HG02885 (cell line): ENCODE results near the gene TMEM187.

Source experiments
- ATAC-seq: cut with Tn5 transposase; IDR thresholded peaks from one replicate; pipeline ENCODE4 v1.9.1; 2021; ENCODE audit warnings: mild to moderate bottlenecking; ENCODE audit not compliant: unreplicated experiment, poor library complexity

Gene TMEM187

GRCh38 chrX:153953892-153954557 lies 18.5 kb upstream of the TMEM187 start:
- ATAC-seq = no peak

GRCh38 chrX:153954558-153955227 lies 17.9 kb upstream of the TMEM187 start:
- ATAC-seq = no peak

GRCh38 chrX:153955228-153955732 lies 17.3 kb upstream of the TMEM187 start:
- ATAC-seq = no peak

DNA sequence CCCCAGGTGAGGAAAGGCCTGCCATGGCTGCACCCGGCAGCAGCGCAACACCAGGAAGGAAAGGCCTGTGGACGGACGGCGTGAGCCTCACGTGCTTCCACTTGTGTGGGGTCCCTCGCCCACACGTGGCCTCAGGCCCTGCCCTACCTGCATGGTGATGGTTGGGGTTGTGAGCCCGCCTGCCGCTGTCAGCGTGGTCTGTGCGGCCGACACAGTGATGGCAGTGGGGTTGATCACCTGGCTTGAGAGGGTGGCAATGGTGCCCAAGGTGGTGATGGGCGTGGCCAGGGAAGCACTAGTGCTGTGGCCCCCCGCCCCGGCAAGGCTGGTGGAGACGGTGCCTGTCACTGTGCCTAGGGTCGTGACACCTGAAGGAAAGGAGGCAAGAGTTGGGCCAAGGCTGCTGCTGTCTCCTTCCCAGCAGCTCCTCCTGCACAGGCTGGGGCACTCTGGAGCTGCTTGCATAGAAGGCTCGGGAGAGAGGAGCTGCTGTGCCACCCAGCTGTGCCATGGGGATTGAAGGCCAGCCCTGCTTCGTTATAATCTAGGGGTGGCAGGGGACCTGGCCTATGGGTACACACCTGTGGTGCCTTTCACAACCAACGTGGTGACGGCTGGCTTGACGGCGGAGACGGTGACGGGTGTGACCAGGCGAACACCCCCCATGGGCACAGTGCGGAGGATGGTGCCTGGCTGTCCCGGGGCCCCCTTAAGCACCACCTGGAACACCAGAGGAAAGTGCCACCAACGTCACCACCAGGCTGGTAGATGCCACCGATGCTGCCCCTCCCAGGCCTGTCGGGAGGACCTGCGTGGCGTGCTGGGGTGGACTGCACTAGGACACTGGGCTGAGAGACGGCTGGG lies 16.3 kb upstream of the TMEM187 start:
- no peak for ATAC-seq

DNA sequence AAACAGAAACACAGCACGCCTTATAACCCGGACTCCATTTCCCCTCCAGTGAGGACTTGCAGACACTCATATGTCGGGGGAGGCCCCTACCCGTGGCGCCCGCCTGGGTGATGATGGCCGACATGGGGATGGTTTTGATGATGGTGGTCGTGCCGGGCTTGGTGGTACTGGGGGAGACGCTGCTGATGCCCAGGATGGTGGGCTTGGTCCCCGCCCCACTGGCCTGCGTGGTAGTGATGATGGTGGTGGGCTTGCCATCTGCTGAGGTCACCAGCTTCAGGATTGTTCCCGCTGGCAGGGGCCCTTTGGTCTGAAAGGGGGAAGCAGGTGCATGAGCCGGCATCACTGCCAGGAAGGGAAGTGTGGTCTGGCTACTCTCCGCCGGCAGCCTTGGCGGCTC lies 15.3 kb upstream of the TMEM187 start:
- no peak for ATAC-seq

- no peak for ATAC-seq
Observed at GRCh38 chrX:153958605-153959004, 13.9 kb upstream of the TMEM187 start.

GRCh38 chrX:153959649-153960048 lies 12.9 kb upstream of the TMEM187 start:
- ATAC-seq = no peak

- ATAC-seq = no peak
Observed at GRCh38 chrX:153960077-153960476, 12.5 kb upstream of the TMEM187 start.

GRCh38 chrX:153960786-153961185 lies 11.8 kb upstream of the TMEM187 start:
- no peak for ATAC-seq

GRCh38 chrX:153961292-153961691 lies 11.3 kb upstream of the TMEM187 start:
- no peak for ATAC-seq

GRCh38 chrX:153963546-153963945 lies 9.0 kb upstream of the TMEM187 start:
- ATAC-seq = no peak

DNA sequence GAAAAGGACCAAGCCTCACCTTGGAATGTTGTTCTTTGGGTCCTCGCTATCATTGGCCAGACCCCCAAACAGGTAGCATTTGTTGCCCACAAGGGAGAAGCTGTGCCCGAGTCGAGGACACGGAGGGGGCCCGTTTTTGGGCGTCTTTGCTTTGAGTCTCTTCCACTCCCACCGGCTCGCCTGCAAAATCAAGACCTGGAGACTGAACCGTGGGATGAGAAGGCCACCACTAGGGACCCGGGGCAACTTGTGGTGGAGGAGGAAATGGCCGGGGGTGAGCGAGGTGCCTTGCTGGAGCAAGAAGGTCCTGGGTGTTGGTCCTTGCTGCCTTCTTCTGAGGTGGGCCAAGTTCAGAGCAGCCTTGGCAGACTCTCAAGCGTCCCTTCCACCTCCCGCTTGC lies 8.4 kb upstream of the TMEM187 start:
- ATAC-seq = no peak

GRCh38 chrX:153965406-153965805 lies 7.1 kb upstream of the TMEM187 start:
- ATAC-seq = no peak

GRCh38 chrX:153966283-153966688 lies 6.3 kb upstream of the TMEM187 start:
- ATAC-seq = no peak

DNA sequence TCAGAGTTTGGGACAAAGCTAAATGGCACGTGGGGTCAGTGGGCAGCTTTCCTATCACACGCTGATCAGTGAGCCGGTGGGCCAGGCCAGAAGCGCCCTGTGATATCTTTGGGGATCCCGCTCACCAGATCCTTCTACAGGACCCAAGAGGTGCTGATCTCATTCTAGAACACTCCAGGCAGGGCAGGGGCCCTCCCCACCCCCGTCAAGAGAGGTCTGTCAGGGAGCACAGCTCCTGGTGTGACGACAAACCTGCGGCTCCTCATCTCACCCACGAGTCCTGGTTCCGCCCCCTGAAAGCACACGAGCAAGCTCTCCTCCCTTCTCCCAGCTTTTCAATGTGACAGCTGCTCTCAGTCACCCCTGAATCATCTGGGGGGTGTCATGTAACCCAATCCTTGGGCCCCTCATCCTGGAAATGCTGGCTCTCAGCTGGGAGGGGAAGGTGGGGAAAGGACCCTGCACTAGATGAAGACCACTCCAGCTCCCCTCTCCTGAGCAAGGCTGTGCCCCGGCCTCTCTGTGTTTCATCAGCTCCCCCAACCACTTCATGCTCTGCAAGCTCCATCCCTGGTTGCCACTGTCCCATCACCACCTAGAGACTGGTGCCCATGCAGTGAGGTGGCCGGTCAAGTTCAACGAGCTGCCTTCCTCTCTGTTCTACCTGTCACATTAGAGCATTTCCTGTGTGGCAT lies 5.6 kb upstream of the TMEM187 start:
- no peak for ATAC-seq

- no peak for ATAC-seq
Observed at GRCh38 chrX:153967536-153968224, 4.9 kb upstream of the TMEM187 start.

DNA sequence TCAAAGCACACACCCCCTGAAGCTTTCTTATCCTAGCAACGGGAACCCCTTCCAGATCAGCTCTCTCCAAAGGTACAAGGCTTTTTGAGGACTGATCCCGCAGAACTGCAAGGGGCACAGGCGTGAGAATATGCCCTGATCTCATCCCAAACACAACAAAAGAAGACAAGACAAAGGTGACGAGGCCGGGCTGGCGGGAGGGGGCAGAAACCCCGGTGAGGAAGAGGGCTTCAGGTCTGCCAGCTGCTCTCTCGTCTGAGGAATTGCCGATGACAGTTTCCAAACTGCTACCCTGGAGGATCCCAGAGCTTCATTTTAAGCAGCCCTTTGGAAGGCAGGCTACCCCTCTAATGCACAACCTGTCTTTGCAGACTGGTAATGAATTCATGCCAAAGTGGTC lies 4.3 kb upstream of the TMEM187 start:
- no peak for ATAC-seq

DNA sequence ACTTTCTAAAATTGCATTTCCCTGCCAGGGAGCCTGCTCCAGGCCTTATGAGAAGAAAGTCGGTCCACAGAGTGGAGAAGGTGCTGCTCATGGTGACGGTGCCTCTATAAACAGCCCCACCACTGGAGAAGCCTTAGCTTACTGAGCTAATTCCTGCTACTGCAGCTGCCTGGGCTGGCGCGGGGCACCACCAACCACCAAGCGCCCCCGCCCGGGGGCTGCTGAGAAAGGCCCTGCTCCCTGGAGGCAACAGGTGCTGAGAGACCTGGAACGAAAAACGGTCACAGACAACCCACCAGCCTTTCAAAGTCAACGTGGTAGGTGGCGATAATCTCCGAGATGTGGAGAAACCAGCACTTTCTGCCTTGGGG lies 3.8 kb upstream of the TMEM187 start:
- no peak for ATAC-seq

GRCh38 chrX:153969125-153969903 lies 3.2 kb upstream of the TMEM187 start:
- no peak for ATAC-seq
